GM18868 (cell line): Measurements from ENCODE around the gene SLC35B1.
"Not testable (repeated sequence)": the region's sequence is repeated elsewhere in the genome, so short reads cannot be mapped to it uniquely, and the experiment has no call there.

Experiments used
- ATAC-seq: cut with Tn5 transposase; IDR thresholded peaks from one replicate; pipeline ENCODE4 v1.9.1; 2021; ENCODE audit warnings: mild to moderate bottlenecking, moderate library complexity; ENCODE audit not compliant: unreplicated experiment

The SLC35B1 gene

GRCh38 chr17:49674507-49674906 is 33.3 kb downstream of the SLC35B1 start:
- ATAC-seq = no peak

- ATAC-seq = not testable (repeated sequence)
These were observed 34.1 kb downstream of the SLC35B1 start for GRCh38 chr17:49673679-49674078.

DNA sequence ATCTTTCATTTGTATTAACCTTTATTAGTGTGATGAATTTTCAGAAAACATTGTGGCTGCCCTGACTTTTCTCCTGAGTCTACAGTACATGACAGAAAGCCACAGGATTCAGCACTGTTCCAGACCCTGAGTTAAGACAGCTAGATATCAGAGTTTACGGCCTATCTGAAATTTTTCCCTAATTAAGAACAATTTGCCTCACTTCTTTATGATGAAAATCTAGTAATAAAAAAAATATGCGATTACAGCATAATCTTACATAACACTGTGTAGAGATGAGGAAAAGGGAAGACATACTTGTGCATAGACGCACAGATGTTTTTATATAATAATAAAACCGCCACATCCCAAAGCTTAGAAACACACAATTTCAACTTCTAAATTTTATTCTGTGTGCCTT is 37.1 kb downstream of the SLC35B1 start:
- no peak for ATAC-seq

DNA sequence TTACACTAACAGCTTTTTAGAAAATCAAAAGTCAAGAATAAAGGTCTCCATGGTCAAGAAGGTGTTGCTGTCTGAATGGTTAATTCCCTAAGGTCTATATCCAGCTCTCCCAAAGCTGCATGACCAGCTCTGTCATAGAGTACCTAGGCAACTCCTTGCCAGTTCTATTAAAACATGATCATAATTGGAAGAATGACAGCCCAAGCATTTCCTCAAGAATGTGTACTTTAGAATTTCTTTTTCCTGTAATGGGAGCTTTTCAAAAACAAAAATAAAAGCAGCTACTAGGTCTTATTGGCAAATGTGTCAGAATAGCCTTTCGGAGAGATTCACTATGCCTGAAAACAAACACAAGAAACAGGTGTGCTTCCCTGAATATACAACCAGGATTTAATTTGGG is 37.8 kb downstream of the SLC35B1 start:
- no peak for ATAC-seq

DNA sequence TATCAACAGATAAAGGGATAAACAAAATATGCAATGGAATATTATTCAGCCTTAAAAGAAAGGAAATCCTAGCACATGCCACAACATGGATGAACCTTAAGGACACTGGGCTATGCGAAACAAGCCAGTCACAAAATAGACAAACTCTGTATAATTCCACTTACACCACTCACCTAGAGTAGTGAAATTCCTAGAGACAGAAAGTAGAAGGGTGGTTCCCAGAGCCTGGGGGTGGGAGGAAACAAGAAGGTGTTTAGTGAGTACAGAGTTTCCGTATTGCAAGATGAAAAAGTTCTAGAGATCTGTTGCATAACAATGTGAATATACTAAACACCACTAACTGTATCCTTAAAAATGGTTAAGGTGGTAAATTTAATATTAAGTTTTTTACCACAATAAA is 39.9 kb downstream of the SLC35B1 start:
- no peak for ATAC-seq

- ATAC-seq = no peak
These were observed 43.0 kb downstream of the SLC35B1 start for GRCh38 chr17:49664706-49665211.

DNA sequence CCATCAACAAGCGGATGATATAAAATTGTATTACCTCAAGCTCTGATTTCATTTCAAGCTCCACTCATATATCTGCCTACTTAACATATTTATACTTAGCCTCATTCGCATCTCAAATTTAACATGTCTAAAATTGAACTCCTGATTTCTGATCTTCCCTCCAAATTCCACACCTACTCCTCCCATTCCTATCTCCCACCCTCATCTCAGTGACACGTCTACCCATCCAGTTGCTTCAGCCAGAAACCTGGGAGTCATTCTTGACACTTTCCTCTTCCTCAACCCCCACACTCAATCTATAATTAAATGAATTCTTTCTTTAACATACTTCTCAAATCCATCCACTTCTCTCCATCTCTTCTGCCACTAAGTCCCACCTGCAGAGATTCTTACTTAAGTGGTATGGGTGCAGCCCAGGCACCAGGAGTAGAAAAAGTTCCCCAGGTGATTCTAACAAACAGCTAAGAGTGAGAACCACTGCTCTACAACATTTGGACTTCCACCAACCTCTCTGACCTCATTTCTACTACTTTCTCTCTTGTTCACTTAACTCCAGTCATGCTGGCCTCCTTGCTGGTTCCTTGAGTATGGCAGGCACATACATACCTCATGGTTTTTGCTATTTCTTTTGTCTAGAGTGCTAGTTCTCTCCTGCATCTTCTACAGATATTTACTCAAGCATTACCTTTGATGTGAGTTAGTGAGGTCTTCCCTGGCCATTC is 47.9 kb downstream of the SLC35B1 start:
- no peak for ATAC-seq

- no peak for ATAC-seq
These were observed 51.5 kb downstream of the SLC35B1 start for GRCh38 chr17:49656247-49656646.
